HG03159 (cell line): ENCODE results near the gene SRGAP2C.
"Not testable (repeated sequence)": the region's sequence is repeated elsewhere in the genome, so short reads cannot be mapped to it uniquely, and the experiment has no call there.

ENCODE experiments used
- ATAC-seq: cut with Tn5 transposase; IDR thresholded peaks from one replicate; pipeline ENCODE4 v1.9.1; 2021; ENCODE audit warnings: mild to moderate bottlenecking, moderate library complexity; ENCODE audit not compliant: unreplicated experiment

The SRGAP2C gene

DNA sequence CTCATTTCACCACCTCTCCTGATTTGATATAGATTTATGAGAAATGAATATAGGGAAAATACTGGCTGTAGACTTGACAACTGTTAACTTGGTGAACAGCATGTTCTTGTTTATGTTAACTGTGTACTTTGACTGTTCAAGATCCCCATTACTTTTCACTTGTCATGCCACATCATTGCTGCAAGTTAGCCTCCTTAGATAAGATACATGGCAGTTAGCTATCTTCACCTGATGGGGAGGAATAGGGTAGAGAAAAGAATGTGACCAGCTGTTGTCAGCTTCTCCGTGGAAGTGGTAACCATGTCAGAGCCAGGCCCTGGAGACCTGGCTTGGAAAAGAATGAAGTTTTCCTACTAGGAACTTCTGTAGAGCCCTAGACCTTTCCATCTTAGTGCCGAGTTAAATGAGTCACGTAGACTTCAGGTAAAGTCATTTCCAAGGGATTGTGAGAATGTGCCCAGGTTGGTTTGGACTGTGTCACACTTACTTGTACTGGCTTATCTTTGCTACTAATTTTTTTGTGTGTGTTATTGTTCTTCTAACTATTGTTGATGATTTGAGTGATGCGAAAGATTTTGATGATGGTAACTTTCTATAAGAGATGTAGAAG lies 41.6 kb downstream of the SRGAP2C start:
- ATAC-seq: not testable (repeated sequence)

DNA sequence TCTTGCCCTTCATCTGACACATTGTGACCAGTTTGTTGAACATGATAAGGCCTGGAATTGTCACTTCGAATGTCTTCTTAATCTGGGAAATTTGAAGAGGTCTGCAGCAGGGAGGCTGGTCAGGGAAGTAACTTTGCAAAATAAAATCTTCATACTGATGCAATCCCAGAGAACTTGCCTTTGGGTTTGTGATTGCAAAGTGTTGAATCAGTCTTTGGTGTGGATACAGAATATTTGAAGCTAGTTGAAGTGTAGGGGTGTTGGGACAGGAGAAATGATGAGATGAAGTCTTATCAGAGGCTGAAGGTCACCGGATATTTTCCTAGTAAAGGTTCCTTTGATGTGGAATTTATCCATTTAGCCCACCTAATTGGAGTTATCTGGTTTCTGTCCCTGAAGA lies 42.1 kb downstream of the SRGAP2C start:
- not testable (repeated sequence) for ATAC-seq

DNA sequence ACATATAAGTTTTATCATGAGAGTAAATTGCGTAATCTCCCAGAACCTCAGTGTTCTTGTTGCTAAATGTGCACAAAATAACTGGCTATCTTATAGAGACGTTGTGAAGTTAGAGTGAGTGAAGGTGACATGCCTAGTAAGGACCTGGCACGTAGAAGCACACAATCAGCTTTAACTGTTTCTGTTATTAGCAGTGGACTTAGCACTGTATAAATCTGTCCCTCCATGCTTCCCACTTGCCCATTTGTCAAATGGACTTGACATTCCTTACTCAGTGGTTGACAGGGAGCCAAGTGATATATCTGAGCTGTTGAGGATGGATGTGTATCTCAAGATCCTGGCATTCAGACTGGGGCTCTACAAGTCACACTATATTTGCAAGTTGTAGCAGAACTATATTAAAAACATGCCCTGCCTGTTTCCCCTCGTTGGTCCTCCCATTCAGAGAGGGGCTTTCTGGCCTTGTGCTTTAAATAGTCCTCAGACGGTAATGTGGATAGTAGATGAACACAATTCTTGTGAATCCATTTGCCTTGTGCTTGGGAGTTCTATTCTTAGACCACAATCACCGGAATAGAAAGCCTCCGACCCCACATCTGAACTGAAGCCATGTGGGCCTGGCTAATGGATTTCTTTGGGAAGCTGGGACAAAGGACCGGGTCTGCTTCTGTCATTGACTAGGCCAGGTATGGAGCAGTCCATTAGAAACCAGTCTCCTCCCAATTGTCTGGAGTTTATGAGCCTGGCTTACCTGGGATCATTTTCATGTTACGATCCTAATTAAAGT lies 43.0 kb downstream of the SRGAP2C start:
- not testable (repeated sequence) for ATAC-seq

DNA sequence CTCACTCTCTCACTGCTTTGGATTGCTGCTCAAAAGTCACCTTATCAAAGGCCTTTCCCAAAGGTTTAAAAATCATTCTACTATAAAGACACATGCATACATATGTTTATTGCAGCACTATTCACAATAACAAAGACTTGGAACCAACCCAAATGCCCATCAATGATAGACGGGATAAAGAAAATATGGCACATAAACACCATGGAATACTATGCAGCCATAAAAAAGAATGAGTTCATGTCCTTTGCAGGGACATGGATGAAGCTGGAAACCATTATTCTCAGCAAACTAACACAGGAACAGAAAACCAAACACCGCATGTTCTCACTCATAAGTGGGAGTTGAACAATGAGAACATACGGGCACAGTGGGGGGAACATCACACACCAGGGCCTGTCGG lies 45.9 kb downstream of the SRGAP2C start:
- ATAC-seq: not testable (repeated sequence)

DNA sequence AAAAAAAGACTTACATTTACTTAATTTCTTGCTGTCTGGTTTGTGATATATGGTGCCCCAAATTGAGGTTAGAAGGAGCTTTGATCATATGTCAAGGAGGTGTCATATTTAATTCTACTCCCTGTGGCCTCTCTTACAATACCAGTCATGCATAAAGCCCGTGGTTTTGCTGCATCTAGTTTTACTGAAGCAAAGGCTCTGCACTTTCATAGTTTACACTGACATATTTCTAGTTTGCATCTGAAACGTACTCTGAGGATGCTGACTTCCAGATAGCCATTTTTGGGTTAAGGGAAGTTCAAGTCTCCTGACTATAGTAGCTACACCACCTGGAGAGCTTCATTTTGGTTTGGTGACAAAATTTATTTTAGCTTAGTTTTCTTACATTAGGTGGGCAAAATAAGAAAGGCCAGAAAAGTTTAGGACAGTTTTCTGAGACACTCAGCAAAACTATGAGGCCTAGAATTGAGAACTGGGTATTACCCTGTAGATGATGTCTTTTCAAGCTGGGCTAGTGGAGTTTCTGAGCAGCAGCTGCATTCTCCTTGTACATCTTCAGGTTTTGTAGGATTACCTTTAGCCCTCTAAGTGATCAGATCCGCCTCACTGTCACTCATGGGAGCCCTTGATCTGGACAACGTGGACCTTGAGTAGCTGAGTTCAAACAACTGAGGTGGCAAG lies 47.8 kb downstream of the SRGAP2C start:
- ATAC-seq: peak; percentile 54

DNA sequence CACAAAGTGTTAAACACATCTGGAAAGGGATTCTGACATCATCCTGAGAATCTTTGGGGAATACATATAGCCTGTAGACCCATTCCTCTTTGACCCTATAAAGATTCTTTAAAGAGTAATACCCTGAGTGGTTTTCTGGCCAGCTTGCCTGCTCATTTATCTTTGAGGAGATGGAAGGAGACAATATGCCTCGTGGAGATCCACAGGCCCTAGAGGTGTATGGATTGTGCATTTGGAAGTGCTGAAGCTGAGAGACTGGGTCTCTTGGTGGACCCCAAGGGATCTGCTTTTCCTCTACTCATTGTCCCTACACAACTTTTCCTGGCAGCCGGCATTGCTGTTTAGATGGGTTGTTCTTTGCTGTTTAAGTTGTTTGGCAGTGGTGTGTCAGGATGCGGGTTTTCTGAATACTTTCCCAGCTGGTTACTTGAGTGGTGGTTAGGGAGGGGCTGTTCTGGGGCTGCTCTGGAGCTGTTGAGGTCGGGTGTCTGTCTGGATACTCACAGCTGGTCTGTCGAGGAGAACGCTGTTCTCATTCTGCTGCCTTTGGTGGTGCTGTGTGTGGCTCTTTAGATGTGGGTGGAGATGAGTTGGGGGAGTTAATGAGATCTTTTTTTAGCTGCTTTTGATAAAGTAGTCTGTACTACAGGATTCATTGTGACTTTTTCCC lies 49.5 kb downstream of the SRGAP2C start:
- not testable (repeated sequence) for ATAC-seq

DNA sequence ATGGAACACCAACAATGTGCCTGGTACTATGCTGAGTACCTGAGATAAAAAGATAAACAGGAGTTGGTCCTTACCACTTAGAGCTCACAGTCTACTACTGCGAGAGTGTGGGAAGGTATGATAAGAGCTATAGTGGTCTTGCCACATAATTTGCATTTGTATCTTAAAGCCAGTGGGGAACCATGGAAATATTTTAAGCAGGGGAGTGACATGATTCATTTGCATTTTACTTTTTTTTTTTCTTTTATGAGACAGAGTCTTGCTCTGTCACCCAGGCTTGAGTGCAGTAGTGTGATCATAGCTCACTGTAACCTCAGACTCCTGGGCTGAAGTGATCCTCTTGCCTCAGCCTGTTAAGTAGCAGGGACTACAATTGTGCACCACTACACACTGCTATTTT lies 53.6 kb downstream of the SRGAP2C start:
- peak; percentile 92 for ATAC-seq

DNA sequence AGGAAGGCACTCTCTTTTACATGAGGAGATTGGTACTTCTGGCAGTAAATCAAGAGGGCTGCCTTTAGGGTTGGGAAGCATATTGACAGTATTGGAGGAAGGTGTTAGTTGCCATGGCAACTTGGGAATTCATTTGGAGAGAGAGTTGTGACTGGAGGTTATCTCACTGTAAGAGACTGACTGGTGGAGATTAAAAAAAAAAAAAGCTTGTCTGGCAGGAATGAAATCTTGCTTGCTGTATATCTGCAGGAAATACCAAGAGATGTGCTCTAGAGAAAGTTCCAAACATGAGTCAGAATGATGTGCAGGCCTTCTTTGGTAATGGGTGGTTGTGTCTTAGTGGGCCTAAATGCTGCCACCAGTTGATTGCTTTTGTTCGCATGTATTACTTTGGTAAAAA lies 59.1 kb downstream of the SRGAP2C start:
- ATAC-seq: not testable (repeated sequence)

DNA sequence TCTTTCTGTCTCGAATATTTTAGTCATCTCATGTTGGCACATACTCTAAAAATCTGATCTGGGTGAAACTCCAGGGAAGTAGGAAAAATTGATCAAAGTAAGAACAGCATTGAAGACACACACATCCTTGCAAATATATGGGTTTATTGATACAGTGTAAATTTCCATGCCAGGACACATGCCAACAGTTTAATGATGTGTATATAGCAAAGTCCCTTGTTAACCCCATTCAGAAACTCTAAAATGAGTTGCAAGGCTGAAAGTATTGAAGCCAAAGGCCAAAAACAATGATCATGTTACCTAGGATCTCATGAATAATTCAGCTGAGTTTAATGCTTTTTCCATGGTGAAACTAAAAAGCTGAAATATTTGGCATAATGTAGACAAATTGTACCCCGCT lies 61.6 kb downstream of the SRGAP2C start:
- not testable (repeated sequence) for ATAC-seq

DNA sequence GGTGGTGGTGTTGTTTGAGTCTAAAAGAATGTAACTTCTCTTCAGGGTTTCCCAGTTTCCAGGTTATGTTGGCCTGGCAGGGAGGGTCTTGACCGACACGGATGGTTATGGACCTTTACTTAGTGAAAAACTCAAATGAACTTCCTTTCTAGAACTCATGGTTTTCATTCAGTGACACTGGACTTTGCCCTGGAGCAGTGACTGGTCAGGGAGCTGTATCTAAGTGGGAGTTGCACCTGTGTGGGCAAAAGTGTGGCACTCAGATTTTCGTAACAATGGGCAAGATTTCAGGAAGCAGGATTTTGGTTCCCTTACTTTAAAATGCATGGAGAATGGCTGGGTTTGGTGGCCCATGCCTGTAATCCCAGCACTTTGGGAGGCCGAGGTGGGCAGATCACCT lies 67.9 kb downstream of the SRGAP2C start:
- not testable (repeated sequence) for ATAC-seq

DNA sequence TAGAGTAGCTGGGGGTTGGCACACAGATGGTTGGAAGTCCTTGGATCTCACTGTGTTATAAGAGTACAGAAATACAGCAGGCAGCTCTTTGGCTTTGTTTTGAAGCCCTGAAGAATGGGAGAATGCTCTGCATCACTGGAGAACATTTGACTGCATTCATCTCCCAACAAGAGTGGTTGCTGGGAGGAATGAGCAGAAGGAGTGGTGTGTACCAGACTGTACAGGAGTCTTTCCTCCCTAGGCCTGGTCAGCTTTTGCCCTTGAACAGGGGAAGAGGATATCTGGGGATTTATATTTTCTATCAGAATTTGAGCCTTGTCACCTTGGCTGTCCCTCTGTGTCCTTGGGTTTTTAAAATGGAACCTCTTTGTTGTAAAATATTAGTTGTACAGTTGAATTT lies 69.8 kb downstream of the SRGAP2C start:
- ATAC-seq: not testable (repeated sequence)

DNA sequence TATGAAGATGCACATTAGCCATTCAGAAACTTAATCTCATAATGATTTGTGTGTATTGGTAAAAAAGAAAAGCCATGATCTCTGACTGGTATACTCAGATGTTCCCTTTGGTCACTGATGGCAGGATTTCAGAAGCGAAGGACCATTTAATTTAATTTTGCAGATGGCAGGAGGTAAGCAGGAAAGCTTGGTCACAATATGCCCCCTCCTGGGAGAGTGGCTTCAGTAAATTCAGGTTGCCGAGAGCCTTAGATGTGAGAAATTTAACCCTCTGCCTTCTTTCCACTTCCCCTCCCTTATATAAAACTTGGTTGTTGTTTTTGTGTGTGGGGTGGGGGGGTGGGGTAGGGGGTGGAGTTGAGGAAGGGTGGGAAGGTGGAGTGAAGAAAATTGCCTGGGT lies 72.9 kb downstream of the SRGAP2C start:
- not testable (repeated sequence) for ATAC-seq

DNA sequence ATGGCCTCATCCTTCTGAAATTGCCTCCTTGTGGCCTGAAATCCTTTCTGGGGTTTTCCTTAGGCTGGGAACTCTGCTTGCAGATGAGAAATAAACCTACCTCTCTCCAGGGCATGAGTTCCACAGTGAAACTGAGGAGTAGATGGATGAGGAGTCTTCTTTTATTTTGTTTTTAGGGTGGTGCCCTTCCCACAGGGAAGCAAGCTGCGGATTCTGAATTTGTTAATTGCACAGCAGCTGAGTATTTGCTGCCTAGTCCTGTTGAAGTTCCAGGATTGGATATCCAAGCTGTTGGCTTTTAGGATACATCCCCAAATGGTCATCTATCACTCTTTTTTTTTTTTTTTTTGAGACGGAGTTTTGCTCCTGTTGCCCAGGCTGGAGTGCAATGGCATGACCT lies 73.4 kb downstream of the SRGAP2C start:
- not testable (repeated sequence) for ATAC-seq

DNA sequence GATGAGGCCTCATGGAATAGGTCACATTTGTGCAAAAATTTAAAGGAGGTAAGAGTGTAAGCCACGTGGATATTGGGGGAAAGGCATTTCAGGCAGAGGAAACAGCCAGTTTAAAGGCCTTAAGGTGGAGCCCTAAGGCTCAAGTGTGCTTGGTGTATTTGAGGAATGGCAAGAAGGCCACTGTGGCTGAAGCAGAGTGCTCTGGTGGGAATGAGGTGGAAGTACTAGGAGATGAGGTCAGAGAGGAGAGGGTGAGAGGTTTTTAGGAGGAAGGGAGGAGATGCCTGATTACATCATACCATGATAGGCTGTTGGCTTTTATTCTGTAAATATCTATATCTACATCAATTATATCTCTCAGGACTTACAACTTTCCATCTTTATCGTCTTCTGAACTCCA lies 75.4 kb downstream of the SRGAP2C start:
- not testable (repeated sequence) for ATAC-seq

DNA sequence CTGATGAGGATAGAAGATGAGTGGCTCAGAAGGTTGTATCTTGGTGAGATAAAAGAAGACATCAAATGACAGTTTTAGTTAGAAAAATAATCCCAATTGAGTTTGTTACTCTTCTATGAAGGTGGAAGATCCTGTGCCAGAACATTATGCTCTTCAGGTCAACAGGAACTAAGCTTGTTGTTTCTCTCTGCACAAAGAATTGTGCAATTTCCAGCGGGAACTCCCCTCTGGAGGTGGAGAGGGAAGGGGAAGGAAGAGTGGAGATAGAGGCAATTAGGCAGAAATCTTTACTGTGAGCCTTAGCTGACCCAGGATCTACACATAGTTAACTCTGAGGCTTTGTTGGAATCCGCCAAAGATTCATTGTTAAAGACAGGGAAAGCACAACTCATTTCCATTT lies 77.4 kb downstream of the SRGAP2C start:
- not testable (repeated sequence) for ATAC-seq

DNA sequence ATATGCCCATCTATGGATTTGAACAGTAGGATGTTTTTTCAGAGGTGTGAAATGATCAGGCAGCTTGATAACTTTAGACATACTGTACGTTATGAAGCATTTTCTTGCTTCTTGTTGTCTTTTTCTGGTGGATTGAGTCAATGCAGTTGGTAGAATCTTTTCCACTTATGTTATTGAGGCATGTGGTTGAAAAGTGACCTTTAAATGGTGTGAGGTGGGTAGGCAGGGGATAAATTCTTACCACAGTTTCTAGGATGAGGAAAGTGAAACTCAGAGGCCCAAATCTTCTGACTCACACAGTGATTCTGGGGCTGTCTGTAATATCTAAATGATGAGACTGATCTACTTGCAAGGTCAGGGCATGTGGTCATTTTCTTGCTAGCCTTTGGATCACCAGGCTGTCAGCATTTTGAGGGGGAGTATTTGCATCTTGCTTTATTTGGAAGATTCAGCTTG lies 79.0 kb downstream of the SRGAP2C start:
- peak; percentile 74 for ATAC-seq

DNA sequence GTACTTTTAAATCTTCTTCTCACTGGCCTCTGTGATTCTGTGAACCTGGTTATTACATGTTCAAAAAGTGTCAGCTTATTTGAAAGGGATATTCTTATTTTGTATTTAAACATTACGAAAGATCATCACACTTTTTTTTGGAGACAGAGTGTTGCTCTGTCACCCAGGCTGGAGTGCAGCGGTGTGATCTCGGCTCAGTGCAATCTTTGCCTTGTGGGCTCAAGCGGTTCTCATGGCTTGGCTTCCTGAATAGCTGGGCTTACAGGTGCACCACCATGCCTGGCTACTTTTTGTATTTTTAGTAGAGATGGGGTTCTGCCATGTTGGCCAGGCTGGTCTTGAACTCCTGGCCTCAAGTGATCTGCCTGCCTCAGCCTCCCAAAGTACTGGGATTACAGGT lies 82.3 kb downstream of the SRGAP2C start:
- ATAC-seq: not testable (repeated sequence)

DNA sequence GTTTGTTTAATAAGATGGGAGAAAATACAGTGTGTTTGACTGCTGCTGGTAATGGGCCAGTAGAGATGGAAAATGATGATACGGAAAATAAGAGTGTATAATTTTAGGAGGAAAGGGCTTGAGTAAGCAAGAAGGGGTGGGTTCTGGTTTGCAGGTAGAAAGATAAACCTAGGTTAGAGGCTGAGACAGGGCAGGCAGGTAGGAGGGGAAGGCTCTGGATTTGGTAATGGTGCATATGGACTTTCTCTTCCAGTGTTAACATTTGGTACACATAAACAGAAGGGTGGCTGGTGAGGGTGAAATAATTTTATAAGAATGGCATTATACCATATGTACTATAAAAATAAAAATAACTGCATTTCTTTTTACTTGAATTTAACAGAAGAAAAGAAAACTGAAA lies 84.5 kb downstream of the SRGAP2C start:
- ATAC-seq: not testable (repeated sequence)

DNA sequence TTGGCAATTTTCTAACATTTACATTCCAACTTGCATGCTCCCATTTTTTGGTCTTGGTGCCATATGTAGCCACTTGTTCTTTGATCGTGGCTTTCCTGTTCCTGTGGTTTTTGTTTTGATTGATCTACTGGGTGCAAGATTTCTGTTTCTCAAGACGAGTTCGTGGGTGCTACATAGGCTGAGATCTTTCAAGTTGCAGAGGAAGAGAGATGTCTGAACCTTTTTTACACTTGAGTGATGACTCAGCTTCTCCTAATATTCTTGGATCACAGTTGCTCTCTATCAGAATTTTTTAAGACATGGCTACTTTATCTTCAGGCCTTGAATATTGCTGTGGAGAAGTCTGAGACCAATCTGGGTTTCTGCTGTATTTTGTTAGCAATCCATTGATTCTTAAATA lies 85.2 kb downstream of the SRGAP2C start:
- ATAC-seq: peak; percentile 43

DNA sequence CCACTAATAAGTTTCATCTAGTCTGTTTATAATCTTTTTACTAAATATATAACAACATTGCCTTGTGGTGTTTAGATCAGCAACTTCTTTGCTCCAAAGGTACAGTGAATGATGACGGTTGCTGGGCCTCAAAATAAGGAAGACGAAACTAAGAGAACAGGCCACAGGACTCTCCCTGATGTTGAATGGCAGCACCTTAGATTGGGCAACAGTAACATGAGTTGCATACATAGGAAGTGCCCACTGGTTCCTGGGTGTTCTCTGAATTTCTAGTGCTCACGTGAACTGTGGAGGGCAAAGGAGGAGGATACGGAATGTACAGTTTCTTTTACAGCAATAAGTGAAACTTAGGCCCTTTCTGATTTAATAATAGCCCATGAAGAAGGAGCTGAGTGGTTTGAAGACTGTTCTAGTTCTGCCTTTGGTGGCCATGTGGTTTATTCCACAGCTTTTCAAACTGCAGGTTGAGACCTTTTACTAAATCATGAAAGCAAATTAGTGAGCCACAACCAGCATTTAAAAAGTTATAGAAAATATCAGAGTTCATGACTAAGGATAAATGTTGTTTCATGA lies 86.5 kb downstream of the SRGAP2C start:
- peak; percentile 33 for ATAC-seq

DNA sequence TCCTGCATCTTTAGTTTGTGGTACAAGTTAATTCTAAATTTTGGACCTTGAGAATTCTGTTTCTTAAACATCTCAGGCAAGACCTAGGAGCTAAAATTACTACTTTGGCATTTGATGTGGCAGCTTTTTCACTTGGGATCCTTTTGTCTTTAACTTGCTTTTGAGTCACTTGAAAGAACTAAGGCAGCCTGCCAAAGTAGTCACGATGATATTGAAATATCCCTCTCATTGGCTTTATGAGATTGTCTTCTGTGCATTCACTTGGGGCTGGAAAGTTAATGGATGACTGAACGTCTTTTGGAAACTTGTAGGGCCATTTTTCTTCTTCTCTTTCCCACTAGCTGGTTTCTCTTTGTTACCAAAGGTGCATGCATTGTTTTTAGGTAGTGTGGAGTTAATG lies 90.7 kb downstream of the SRGAP2C start:
- not testable (repeated sequence) for ATAC-seq
